ENCODE data around the gene NANOS3.

- TF ChIP-seq GATA3 (IDR thresholded peaks at IDR 0.05; ENCODE audit: low read depth, low read length) = no peak
- TF ChIP-seq GATA2 (IDR thresholded peaks at IDR 0.05; ENCODE audit: low read depth, low read length) = no peak
Measured at GRCh38 chr19:13868663-13869062, 8.3 kb upstream of the NANOS3 start.
